DND-41 (cell line): Measurements from ENCODE around the gene POU2F3.

Experiments used
- ATAC-seq: fragments of 200-7000 bp; cut with Tn5 transposase; 3 replicates; pipeline ENCODE4 v1.9.1; 2021; ENCODE audit warnings: low read depth; ENCODE audit not compliant: insufficient read depth
- DNase-seq: peaks from one replicate; pipeline ENCODE4 v3.0.0-alpha.2; 2020
- H2AFZ ChIP-seq: 2 replicates; pipeline ENCODE4 v1.6.0; 2012; ENCODE audit warnings: low read depth, low read length
- H3K27ac ChIP-seq: 2 replicates; pipeline ENCODE4 v1.5.1; 2012; ENCODE audit warnings: low read length, inconsistent platforms
- H3K27me3 ChIP-seq: fragments of 200-600 bp; sonication (generic); 2 replicates; pipeline ENCODE4 v1.6.0; 2012; ENCODE audit warnings: low read length, mild to moderate bottlenecking, inconsistent platforms; ENCODE audit not compliant: insufficient read depth, poor library complexity
- H3K36me3 ChIP-seq: 2 replicates; pipeline ENCODE4 v1.5.1; 2012; ENCODE audit warnings: low read length, inconsistent platforms; ENCODE audit not compliant: insufficient read depth
- H3K4me1 ChIP-seq: 2 replicates; pipeline ENCODE4 v1.5.1; 2012; ENCODE audit warnings: mild to moderate bottlenecking, low read length; ENCODE audit not compliant: insufficient read depth
- H3K4me2 ChIP-seq: 2 replicates; pipeline ENCODE4 v1.6.0; 2012; ENCODE audit warnings: mild to moderate bottlenecking, moderate library complexity, low read length, inconsistent platforms; ENCODE audit not compliant: insufficient read depth
- H3K4me3 ChIP-seq, 2 experiments: fragments of 200-600 bp in 1 of 2; shearing (Covaris generic) in 1 of 2; 2 replicates each; pipeline ENCODE4 v1.5.1; 2012 to 2016; ENCODE audit warnings: inconsistent platforms in 2 of 2, low read length in 2 of 2, mild to moderate bottlenecking in 2 of 2, low read depth in 1 of 2, moderate library complexity in 1 of 2
- H3K79me2 ChIP-seq: 2 replicates; pipeline ENCODE4 v1.6.0; 2012; ENCODE audit warnings: low read length, inconsistent platforms; ENCODE audit not compliant: insufficient read depth
- H3K9ac ChIP-seq: 2 replicates; pipeline ENCODE4 v1.6.0; 2012; ENCODE audit warnings: low read depth, mild to moderate bottlenecking, inconsistent platforms, low read length, moderate library complexity
- H3K9me3 ChIP-seq: 2 replicates; pipeline ENCODE4 v1.5.1; 2012; ENCODE audit warnings: low read length, moderate library complexity, mild to moderate bottlenecking, inconsistent platforms; ENCODE audit not compliant: insufficient read depth, severe bottlenecking
- H4K20me1 ChIP-seq: 2 replicates; pipeline ENCODE4 v1.6.0; 2012; ENCODE audit warnings: low read length; ENCODE audit not compliant: insufficient read depth
- EZH2 ChIP-seq: IDR thresholded peaks from 3 replicates; pipeline ENCODE4 v1.6.1; 2012; ENCODE audit warnings: borderline replicate concordance, low read depth, mild to moderate bottlenecking, moderate library complexity, low read length, inconsistent platforms; ENCODE audit not compliant: severe bottlenecking
- TF ChIP-seq, protein P1 (sequence below): IDR thresholded peaks from 2 replicates; pipeline ENCODE4 v1.5.1; 2012; ENCODE audit warnings: borderline replicate concordance, low read length, moderate library complexity, mild to moderate bottlenecking; ENCODE audit not compliant: poor library complexity, severe bottlenecking; ENCODE audit errors: extremely low read depth

POU2F3 gene

DNA sequence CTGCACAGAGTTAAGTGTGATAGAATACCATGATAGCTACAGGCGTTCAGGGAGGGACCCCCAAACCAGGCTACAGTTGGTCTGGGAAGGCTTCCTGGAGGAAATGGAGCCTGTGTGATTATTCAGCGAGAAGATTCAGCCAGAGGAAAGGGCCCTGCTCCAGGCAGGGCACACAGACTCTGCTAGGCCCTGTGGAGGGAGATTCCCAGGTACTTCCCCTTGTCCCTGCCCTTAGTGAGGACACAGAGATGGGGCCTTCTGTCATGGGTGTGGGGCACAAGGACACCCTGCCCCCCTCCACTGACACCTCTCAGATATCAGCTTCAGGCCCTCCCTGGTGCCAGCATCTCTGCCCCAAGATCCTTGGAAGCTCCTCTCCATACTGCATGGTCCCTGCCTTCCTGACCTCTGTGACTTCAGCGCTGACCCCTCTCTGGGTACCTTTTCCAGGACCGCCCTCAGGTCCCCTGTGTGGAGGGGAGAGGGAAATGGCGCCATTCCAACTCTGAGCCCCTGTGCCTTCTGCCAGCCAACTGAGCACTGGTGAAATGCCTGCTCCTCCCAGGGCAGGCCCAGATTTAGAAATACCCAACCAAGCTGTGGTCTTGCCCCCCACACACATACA lies 12.6 kb upstream of the POU2F3 start:
- no peak for ATAC-seq
- Histone ChIP-seq H3K4me3 (no peak overlapping the region), H2AFZ (no peak overlapping the region), H3K79me2 (no peaks in the 10 kb centered on the region), H3K36me3 (no peaks in the 10 kb centered on the region), H3K9ac (no peak overlapping the region), H4K20me1 (peaks cover 12% of the 10 kb centered on the region), H3K27me3 (no peaks in the 10 kb centered on the region), H3K4me2 (no peak overlapping the region), H3K27ac (no peak overlapping the region), H3K9me3 (no peaks in the 10 kb centered on the region), H3K4me1 (no peaks in the 10 kb centered on the region)
- no peak for DNase-seq
- no peak for TF ChIP-seq EZH2
- TF ChIP-seq, protein P1, sequence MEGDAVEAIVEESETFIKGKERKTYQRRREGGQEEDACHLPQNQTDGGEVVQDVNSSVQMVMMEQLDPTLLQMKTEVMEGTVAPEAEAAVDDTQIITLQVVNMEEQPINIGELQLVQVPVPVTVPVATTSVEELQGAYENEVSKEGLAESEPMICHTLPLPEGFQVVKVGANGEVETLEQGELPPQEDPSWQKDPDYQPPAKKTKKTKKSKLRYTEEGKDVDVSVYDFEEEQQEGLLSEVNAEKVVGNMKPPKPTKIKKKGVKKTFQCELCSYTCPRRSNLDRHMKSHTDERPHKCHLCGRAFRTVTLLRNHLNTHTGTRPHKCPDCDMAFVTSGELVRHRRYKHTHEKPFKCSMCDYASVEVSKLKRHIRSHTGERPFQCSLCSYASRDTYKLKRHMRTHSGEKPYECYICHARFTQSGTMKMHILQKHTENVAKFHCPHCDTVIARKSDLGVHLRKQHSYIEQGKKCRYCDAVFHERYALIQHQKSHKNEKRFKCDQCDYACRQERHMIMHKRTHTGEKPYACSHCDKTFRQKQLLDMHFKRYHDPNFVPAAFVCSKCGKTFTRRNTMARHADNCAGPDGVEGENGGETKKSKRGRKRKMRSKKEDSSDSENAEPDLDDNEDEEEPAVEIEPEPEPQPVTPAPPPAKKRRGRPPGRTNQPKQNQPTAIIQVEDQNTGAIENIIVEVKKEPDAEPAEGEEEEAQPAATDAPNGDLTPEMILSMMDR, result no peak

DNA sequence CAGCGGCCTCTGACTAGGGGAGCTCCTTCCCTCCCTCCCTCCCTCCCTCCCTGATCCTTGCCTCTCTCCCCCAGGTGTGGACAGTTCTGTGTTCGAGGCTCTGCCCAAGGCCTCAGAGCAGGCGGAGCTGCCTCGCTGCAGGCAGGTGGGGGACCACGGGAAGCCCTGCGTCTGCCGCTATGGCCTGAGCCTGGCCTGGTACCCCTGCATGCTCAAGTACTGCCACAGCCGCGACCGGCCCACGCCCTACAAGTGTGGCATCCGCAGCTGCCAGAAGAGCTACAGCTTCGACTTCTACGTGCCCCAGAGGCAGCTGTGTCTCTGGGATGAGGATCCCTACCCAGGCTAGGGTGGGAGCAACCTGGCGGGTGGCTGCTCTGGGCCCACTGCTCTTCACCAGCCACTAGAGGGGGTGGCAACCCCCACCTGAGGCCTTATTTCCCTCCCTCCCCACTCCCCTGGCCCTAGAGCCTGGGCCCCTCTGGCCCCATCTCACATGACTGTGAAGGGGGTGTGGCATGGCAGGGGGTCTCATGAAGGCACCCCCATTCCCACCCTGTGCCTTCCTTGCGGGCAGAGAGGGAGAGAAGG lies 11.1 kb upstream of the POU2F3 start:
- H3K27ac ChIP-seq, result no peak overlapping the region
- no peaks in the 10 kb centered on the region for H3K36me3 ChIP-seq
- no peak overlapping the region for H3K4me2 ChIP-seq
- no peaks in the 10 kb centered on the region for H3K4me1 ChIP-seq
- TF ChIP-seq EZH2, result no peak
- TF ChIP-seq, protein P1, result peak; percentile 36
- H4K20me1 ChIP-seq, result peaks cover 9% of the 10 kb centered on the region; the same call in 1 of the 2 replicates
- no peaks in the 10 kb centered on the region for H3K79me2 ChIP-seq
- DNase-seq (no peak), ATAC-seq (no peak)
- H2AFZ ChIP-seq, result no peak overlapping the region
- peaks cover 5% of the 10 kb centered on the region for H3K27me3 ChIP-seq
- H3K9me3 ChIP-seq, result no peaks in the 10 kb centered on the region
- H3K9ac ChIP-seq, result no peak overlapping the region
- no peak overlapping the region for H3K4me3 ChIP-seq

DNA sequence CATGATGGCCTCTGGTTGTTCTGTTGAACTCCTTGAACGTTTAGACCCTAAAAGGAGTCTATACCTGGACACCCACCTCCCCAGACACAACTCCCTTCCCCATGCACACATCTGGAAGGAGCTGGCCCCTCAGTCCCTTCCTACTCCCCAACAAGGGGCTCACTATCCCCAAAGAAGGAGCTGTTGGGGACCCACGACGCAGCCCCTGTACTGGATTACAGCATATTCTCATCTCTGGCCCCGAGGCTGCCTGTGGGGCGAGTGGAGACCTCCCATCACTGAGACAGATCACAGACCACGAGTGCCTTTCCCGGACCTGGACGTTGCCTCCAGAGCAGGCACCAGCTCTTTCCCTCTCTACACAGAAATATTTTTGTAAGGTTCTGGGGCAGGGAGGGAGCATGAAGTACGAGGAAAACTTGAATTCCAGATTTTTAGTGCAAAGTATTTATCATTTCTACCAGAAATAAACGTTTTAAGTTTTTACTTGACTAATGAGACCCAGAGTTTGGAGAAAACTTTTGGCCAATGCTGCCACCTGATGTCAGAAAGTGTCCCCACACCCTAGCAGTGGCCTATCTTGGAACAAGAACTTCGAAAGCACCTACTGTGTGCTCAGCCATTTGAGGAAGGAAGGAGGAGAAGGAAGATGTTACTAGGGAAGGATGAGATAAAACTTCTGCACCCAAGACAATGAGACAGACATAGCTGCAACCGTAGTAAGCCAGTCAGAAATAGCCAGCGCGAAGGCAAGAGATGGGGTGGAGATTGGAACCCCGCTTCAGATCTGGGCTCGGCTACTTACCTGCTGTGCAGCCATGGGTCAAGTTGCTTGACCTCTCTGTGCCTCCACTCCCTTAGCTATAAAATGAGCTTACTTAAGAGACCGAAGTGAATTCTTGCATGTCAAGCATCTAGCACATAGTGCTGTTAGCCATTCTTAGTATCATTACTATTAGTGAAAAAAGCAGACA lies 10.2 kb upstream of the POU2F3 start:
- H3K36me3 ChIP-seq, result no peaks in the 10 kb centered on the region
- no peak overlapping the region for H2AFZ ChIP-seq
- no peak overlapping the region for H3K9ac ChIP-seq
- H3K9me3 ChIP-seq, result no peaks in the 10 kb centered on the region
- H3K79me2 ChIP-seq, result no peaks in the 10 kb centered on the region
- H3K4me1 ChIP-seq, result no peaks in the 10 kb centered on the region
- DNase-seq, result peak; percentile 17
- ATAC-seq, result no peak
- TF ChIP-seq EZH2, result no peak
- TF ChIP-seq, protein P1, result peak; percentile 76
- H3K27ac ChIP-seq, result no peak overlapping the region
- no peak overlapping the region for H3K4me3 ChIP-seq
- peaks cover 13% of the 10 kb centered on the region for H3K27me3 ChIP-seq
- H4K20me1 ChIP-seq, result peaks cover 11% of the 10 kb centered on the region
- no peak overlapping the region for H3K4me2 ChIP-seq
